ENCODE measurements around the gene USF2. TPM values are rescaled to one million over a fixed set of nuclear protein-coding genes. Genes with fewer than 3 reads are reported as not detected.
A peak's percentile ranks its signal among the peaks of the same experiment; 100 is the strongest.

Gene USF2
- total and polyA plus RNA-seq, 10 of the 15 experiments (the other 5 are each of a cell fraction or from before 2014, with no cell fraction given), result 0.56 to 157 (median 65.5) TPM

DNA sequence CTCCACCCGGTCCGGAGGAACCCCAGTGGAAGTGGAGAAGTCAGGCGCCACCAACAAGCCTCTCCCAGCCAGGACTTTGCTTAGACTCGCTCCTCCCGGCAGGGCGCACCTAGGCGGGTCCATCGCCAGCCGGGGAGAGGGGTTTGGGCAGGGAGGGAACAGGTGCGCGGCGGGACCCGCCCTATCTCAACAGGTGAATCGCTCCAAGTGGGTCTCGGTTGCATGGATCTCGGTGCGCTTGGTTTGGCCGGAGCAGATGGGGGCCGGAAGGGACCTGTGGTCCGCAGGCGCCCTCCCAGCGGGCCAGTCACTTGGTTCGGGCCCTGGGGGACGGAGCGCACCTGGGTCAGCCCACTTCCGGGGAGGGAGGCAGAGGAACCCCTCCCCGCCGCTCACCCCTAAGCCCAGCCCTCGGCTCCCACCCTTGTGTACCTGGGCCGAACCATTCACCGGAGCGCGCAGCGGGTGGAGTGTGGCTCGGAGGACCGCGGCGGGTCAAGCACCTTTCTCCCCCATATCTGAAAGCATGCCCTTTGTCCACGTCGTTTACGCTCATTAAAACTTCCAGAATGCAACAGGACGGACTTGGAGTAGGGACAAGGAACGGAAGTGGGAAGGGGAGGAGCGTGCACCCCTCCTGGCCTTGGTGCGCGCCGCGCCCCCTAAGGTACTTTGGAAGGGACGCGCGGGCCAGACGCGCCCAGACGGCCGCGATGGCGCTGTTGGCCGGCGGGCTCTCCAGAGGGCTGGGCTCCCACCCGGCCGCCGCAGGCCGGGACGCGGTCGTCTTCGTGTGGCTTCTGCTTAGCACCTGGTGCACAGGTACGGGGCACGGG, 20.2 kb upstream of the USF2 start, which contains the start of gene LSR (continued):
- TF ChIP-seq MTA2 (IDR thresholded peaks at IDR 0.05; ENCODE audit: low read depth) (peak; percentile 37; the same call in 1 of the 2 replicates), IRF4 (IDR thresholded peaks at IDR 0.05; ENCODE audit: low read depth, low read length) (peak; percentile 32; the same call in 1 of the 2 replicates), CBFB (IDR thresholded peaks at IDR 0.05; ENCODE audit: low read depth) (peak; percentile 49), HCFC1 (IDR thresholded peaks at IDR 0.05; ENCODE audit: low read length) (peak; percentile 32; the same call in 1 of the 2 replicates), MAX (IDR thresholded peaks at IDR 0.05; ENCODE audit: low read depth, low read length) (no peak), ZNF622 (IDR thresholded peaks at IDR 0.05) (no peak), ATF7 (IDR thresholded peaks at IDR 0.05; ENCODE audit: low read depth) (peak; percentile 100), SUZ12 (IDR thresholded peaks at IDR 0.05; ENCODE audit: unreplicated experiment) (no peak), RCOR1 (conservative IDR thresholded peaks at IDR 0.05; ENCODE audit: low read depth, low read length) (no peak), SP1 (IDR thresholded peaks at IDR 0.05; ENCODE audit: low read depth, low read length) (peak; percentile 76), BCLAF1 (IDR thresholded peaks at IDR 0.05) (peak; percentile 96), YBX1 (IDR thresholded peaks at IDR 0.05) (no peak), RB1 (IDR thresholded peaks at IDR 0.05; ENCODE audit: borderline replicate concordance) (peak; percentile 90; the same call in 1 of the 2 replicates), RAD51 (IDR thresholded peaks at IDR 0.05) (no peak), MLLT1 (IDR thresholded peaks at IDR 0.05) (peak; percentile 74), PAX8 (IDR thresholded peaks at IDR 0.05) (no peak), STAT1 (conservative IDR thresholded peaks at IDR 0.05) (peak; percentile 48; the same call in 1 of the 2 replicates), LARP7 (IDR thresholded peaks at IDR 0.05) (peak; percentile 82), KAT2A (conservative IDR thresholded peaks at IDR 0.05; ENCODE audit: control insufficient read depth, low read depth, low read length) (no peak), PML (IDR thresholded peaks at IDR 0.05; ENCODE audit: low read length) (peak; percentile 44; the same call in 1 of the 2 replicates), FOS (IDR thresholded peaks at IDR 0.05; ENCODE audit: borderline replicate concordance, extremely low read depth, insufficient read length) (no peak)
- TF ChIP-seq, protein P1, sequence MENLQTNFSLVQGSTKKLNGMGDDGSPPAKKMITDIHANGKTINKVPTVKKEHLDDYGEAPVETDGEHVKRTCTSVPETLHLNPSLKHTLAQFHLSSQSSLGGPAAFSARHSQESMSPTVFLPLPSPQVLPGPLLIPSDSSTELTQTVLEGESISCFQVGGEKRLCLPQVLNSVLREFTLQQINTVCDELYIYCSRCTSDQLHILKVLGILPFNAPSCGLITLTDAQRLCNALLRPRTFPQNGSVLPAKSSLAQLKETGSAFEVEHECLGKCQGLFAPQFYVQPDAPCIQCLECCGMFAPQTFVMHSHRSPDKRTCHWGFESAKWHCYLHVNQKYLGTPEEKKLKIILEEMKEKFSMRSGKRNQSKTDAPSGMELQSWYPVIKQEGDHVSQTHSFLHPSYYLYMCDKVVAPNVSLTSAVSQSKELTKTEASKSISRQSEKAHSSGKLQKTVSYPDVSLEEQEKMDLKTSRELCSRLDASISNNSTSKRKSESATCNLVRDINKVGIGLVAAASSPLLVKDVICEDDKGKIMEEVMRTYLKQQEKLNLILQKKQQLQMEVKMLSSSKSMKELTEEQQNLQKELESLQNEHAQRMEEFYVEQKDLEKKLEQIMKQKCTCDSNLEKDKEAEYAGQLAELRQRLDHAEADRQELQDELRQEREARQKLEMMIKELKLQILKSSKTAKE (IDR thresholded peaks at IDR 0.05; ENCODE audit: low read depth, poor library complexity, severe bottlenecking), result peak; percentile 82
- TF ChIP-seq, protein P2, sequence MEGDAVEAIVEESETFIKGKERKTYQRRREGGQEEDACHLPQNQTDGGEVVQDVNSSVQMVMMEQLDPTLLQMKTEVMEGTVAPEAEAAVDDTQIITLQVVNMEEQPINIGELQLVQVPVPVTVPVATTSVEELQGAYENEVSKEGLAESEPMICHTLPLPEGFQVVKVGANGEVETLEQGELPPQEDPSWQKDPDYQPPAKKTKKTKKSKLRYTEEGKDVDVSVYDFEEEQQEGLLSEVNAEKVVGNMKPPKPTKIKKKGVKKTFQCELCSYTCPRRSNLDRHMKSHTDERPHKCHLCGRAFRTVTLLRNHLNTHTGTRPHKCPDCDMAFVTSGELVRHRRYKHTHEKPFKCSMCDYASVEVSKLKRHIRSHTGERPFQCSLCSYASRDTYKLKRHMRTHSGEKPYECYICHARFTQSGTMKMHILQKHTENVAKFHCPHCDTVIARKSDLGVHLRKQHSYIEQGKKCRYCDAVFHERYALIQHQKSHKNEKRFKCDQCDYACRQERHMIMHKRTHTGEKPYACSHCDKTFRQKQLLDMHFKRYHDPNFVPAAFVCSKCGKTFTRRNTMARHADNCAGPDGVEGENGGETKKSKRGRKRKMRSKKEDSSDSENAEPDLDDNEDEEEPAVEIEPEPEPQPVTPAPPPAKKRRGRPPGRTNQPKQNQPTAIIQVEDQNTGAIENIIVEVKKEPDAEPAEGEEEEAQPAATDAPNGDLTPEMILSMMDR (IDR thresholded peaks at IDR 0.05 in 2 of 3, conservative IDR thresholded peaks at IDR 0.05 in 1 of 3; ENCODE audit: control insufficient read depth in 2 of 3, extremely low read depth in 1 of 3, insufficient read depth in 1 of 3, low read depth in 3 of 3, low read length in 3 of 3), result no peak
